ENCODE results near the gene FKBP6.

The FKBP6 gene

GRCh38 chr7:73394422-73394821 lies 66.5 kb downstream of the FKBP6 start:
- H3K27ac ChIP-seq (ENCODE audit: extremely low read depth, low read depth, low read length), result no peak overlapping the region
- CTCF ChIA-PET, result no interaction called here
- no peak overlapping the region for H3K4me3 ChIP-seq (ENCODE audit: low read depth, low read length)
- no peaks in the 10 kb centered on the region for H3K4me1 ChIP-seq (ENCODE audit: control insufficient read depth, insufficient read depth, low read length)
- POLR2A ChIA-PET, result no interaction called here
- no peaks in the 10 kb centered on the region for H3K9me3 ChIP-seq (ENCODE audit: control insufficient read depth, insufficient read depth, low read depth, low read length)
- H3K36me3 ChIP-seq (ENCODE audit: control insufficient read depth in 2 of 2, insufficient read depth in 1 of 2, low read length in 2 of 2), result no peaks in the 10 kb centered on the region
- TF ChIP-seq ZNF645 (tag by site-specific recombination; IDR thresholded peaks at IDR 0.05), result no peak
- no peak for TF ChIP-seq ZSCAN4 (tag by site-specific recombination; IDR thresholded peaks at IDR 0.05)

- CTCF ChIA-PET, result no interaction called here
- H3K9me3 ChIP-seq (ENCODE audit: control insufficient read depth, insufficient read depth, low read depth, low read length), result no peaks in the 10 kb centered on the region
- TF ChIP-seq KLF8 (tag by site-specific recombination; IDR thresholded peaks at IDR 0.05) (no peak), BCL6B (tag by site-specific recombination; IDR thresholded peaks at IDR 0.05) (no peak), ZNF513 (tag by site-specific recombination; IDR thresholded peaks at IDR 0.05) (no peak), ZNF473 (tag by site-specific recombination; IDR thresholded peaks at IDR 0.05) (no peak), ZNF350 (tag by site-specific recombination; IDR thresholded peaks at IDR 0.05) (no peak), PRDM10 (tag by site-specific recombination; IDR thresholded peaks at IDR 0.05) (0 out of 2 replicates have a peak, but pooled peaks have one; percentile 21)
- H3K27ac ChIP-seq (ENCODE audit: extremely low read depth, low read depth, low read length), result no peak overlapping the region
- H3K4me3 ChIP-seq (ENCODE audit: low read depth, low read length), result no peak overlapping the region
- no peaks in the 10 kb centered on the region for H3K4me1 ChIP-seq (ENCODE audit: control insufficient read depth, insufficient read depth, low read length)
- POLR2A ChIA-PET, result no interaction called here
- no peaks in the 10 kb centered on the region for H3K36me3 ChIP-seq (ENCODE audit: control insufficient read depth in 2 of 2, insufficient read depth in 1 of 2, low read length in 2 of 2)
Measured at GRCh38 chr7:73395538-73396503, 67.9 kb downstream of the FKBP6 start.

GRCh38 chr7:73397521-73398281 lies 69.7 kb downstream of the FKBP6 start:
- CTCF ChIA-PET, result no interaction called here
- TF ChIP-seq EGR2 (tag by site-specific recombination; IDR thresholded peaks at IDR 0.05; ENCODE audit: low read depth), result 0 out of 2 replicates have a peak, but pooled peaks have one; percentile 18
- no peak for TF ChIP-seq ZBTB17 (tag by site-specific recombination; IDR thresholded peaks at IDR 0.05)
- POLR2A ChIA-PET, result no interaction called here
- Histone ChIP-seq H3K9me3 (ENCODE audit: control insufficient read depth, insufficient read depth, low read depth, low read length) (no peaks in the 10 kb centered on the region), H3K4me1 (ENCODE audit: control insufficient read depth, insufficient read depth, low read length) (no peaks in the 10 kb centered on the region), H3K36me3 (ENCODE audit: control insufficient read depth in 2 of 2, insufficient read depth in 1 of 2, low read length in 2 of 2) (no peaks in the 10 kb centered on the region), H3K4me3 (ENCODE audit: low read depth, low read length) (no peak overlapping the region), H3K27ac (ENCODE audit: extremely low read depth, low read depth, low read length) (no peak overlapping the region)

Measured in HEK293 (cell line).